Stimulated activated CD8-positive, alpha-beta memory T cell treated with anti-CD3 and anti-CD28 coated beads, Interleukin-7, amount 100 ng/mL, for 24 hours (primary cell): ENCODE results near the gene FAM53C.
A peak's percentile ranks its signal among the peaks of the same experiment; 100 is the strongest.
"Not testable (repeated sequence)": the region's sequence is repeated elsewhere in the genome, so short reads cannot be mapped to it uniquely, and the experiment has no call there.

Experiments used
- DNase-seq: peaks from one replicate; pipeline ENCODE4 v3.0.0-alpha.2; 2020; ENCODE audit warnings: low read depth

Gene FAM53C

GRCh38 chr5:138351517-138351916, 13.5 kb downstream of the FAM53C start:
- DNase-seq, result no peak

DNA sequence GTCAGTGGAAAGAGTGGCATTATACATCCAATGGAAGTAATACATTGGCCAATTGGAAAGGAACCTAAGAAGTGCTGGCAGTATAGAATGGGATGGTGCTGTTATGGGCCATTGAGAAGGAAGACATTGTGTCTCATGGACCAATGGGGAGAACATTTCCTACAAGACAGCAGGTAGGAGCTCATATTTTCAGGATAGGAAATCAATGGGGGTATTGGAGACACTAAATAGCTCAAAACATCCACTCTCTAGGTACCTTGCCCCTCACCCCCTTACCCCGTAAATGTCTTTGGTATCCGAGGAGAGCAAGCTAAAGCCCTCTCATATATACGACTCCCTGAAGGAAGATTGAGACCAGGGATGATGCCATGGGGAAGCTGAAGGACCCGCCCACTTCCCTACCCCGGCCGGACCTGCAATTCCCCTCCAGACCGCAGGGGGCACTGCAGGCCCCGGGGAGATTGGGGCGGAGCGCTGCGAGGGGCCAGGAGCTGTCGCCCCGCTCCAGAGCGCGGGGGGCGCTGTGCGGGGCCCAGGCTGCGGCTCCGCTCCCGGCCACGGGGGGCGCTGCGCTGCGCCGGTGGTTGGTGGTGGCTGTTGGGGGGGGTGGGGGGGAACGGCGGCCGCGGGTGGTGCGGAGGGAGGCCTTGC, 14.1 kb downstream of the FAM53C start, which contains the start of gene KDM3B:
KDM3B (plus strand) TSS at position 615 of the 651 bp plus-strand sequence. CDS start 111 bp downstream, outside the sequence.
- peak; percentile 79 for DNase-seq

- peak; percentile 51 for DNase-seq
Observed at GRCh38 chr5:138352722-138353559, 14.9 kb downstream of the FAM53C start.

DNA sequence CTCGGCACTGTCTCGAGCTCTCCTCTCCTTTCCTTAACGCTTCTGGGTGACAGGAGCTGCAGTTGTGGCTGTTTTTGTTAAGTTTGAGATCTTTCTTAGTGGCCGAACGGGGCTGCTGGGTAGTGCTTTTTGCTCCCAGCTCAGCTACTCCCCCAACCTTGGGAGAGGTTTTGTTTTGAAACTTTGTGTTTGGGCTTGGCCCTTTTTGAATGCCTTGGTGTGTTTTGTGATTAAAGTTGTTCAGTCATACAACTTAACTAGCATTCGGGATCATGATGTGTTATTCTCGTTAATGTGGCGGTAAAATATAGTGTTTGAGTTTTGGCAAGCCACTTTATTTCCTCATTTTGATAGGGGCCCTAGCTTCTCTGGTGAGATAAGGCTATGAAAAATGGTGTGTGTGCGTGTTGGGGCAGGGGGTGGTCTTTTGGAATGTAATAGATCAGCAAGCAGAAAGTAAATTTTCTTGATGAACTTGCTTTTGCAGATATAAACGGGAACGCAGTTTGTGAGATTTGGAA, 15.6 kb downstream of the FAM53C start:
- no peak for DNase-seq

- no peak for DNase-seq
Observed at GRCh38 chr5:138354387-138354786, 16.3 kb downstream of the FAM53C start.

GRCh38 chr5:138354926-138355378, 16.9 kb downstream of the FAM53C start:
- DNase-seq, result no peak

DNA sequence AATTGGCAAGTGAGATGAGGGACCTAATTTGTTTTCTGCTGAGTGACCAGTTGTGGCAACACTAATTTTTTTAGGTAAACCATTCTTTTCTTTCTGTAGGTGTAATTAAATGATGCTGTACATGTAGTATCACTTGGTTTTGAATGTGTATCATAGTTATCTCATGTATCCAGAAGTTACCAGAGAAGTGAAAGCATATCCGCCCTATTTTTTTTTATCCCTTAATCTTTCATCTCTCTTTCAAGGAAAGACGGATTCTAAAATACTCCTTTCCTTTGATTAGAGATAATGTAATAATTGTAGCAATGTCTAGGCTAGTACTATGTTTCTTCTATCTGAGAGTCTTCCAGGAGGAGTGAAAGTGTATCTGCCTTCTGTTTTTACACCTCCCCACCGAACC, 21.6 kb downstream of the FAM53C start:
- DNase-seq, result no peak

DNA sequence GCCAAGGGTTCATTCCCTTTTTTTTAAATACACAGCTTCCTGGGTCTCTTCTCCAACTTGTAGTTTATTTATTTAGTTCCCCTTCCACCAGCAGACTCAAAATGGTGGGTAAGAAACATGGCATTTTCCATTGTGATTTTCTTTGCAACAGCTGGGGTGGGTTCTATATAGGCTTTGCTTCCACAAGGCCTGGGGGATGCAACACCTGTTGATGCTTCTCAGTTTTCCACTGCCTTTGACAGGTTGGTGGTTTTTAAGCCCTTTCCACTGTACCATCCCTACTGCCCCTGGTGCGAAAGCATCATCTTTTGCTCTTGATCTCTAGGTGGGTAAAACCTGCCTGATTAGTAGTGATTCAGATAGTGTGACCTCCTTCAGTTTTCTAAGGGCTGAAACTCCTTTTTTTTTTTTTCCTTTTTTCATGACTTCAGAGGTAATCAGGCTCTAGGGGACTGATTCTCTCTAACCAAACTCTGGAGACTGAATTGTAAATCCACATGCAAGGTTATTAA, 22.9 kb downstream of the FAM53C start:
- no peak for DNase-seq

GRCh38 chr5:138364576-138364975, 26.5 kb downstream of the FAM53C start:
- no peak for DNase-seq

- DNase-seq, result no peak
Observed at GRCh38 chr5:138366632-138367382, 28.7 kb downstream of the FAM53C start.

GRCh38 chr5:138369261-138369660, 31.2 kb downstream of the FAM53C start:
- no peak for DNase-seq

DNA sequence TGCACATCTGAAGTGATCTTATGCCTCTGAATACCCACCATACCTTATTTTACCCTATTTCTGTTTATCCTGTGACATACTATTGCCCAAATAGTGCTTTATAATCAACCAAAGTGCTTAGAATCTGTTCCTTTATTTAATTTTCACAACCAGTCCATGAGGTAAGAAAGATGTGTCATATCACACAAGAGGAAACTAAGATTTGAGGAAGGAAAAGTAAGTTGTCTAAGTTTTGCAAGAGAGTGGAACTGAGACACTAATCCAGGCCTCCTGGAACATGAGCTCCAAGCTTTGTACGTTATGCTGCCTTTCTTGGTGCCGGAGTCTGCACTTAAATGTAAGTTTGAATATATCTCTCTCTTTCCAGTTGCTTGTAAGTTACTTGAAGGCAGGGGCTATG, 31.6 kb downstream of the FAM53C start:
- no peak for DNase-seq

DNA sequence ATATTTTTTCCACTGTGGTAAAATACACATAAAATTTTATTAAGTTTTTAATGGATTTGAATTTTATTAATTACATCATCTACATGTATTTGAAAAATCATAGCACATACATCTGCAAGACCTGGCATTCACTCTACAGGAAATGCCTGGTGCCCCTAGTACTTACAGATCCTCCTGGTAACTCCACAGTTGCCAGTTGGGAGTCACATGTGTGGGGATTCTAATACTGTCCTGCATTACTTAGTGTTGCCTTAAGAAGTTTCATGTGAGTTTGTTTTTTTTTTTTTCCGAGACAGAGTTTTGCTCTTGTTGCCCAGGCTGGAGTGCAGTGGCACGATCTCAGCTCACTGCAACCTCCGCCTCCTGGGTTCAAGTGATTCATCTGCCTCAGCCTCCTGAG, 32.5 kb downstream of the FAM53C start:
- no peak for DNase-seq

GRCh38 chr5:138371454-138371853, 33.4 kb downstream of the FAM53C start:
- DNase-seq, result no peak

GRCh38 chr5:138372225-138372624, 34.2 kb downstream of the FAM53C start:
- DNase-seq, result no peak

DNA sequence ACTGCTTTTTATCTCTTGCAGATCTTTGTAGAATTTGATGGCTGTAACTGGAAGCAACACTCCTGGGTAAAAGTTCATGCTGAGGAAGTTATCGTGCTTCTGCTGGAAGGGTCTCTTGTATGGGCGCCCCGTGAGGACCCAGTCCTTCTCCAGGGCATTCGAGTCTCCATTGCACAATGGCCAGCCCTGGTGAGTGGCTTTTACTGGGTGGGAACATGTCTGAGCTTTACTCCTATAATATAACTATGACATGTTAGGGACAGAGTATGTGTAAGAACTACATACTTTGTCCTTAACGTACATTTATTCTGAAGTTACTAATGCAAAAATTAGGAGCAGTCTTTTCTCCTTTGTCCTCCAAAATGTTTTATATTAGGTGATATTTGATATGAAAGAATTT, 34.6 kb downstream of the FAM53C start:
- DNase-seq, result no peak

DNA sequence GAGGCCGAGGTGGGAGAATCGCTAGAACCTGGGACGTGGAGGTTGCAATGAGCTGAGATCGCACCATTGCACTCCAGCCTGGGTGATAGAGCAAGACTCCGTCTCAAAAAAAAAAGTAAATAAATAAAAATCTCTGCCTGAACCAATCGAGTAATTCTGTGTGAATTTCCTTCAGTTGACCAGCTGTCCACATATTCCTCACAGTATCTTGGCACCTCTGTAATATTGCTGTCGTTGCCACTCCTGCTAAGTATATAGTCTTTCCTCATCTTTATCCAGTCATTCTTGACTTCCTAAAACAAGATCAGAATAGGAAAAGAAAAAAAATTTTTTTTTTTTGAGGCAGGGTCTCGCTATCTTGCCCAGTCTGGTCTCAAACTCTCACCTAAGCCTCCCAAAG, 44.3 kb downstream of the FAM53C start:
- DNase-seq, result no peak

DNA sequence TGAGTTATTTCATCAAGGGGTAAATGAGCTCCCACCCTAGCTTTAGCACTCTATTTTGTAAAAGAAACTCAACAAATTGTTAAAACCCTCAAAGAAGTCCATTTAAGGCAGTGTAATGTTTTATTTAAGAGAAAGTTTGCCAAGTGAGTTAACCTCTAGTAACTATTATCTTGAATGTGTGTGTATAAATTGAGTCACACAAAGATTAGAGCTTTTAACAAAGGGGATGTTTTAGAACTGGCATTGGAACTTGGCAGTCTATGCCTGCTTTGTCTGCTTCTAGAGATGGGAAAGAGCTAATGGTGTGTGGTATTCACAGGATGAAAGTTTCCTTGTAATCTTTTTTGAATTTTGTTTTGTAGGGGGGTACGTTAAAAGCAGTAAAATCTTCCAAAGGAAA, 47.6 kb downstream of the FAM53C start:
- DNase-seq, result no peak

- no peak for DNase-seq
Observed at GRCh38 chr5:138386290-138386689, 48.2 kb downstream of the FAM53C start.

DNA sequence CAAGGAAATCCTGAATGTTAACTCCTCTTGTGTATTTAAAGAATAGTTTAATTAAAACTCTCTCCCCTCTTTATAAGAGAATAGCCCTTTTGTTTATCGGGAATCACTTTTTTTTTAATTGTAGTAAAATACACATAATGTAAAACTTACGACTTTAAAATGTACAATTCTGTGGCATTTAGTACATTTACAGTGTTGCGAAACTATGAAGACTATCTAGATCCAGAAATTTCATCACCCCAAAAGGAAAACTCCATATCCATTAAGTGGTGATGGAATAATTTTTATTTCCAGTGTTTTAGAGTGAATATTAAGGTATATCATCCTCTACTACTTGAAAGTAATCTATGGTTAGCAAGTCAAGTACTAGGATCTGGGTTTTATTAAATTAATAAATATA, 51.3 kb downstream of the FAM53C start:
- DNase-seq, result no peak

GRCh38 chr5:138389911-138390310, 51.8 kb downstream of the FAM53C start:
- DNase-seq, result not testable (repeated sequence)

- no peak for DNase-seq
Observed at GRCh38 chr5:138391859-138392386, 53.9 kb downstream of the FAM53C start.
